IMR-90 (cell line): ENCODE measurements around the gene GRIA4. TPM values are rescaled to one million over a fixed set of nuclear protein-coding genes. Genes with fewer than 3 reads are reported as not detected.

Experiments
- ATAC-seq: fragments of 200-7000 bp; cut with Tn5 transposase; 2 replicates; pipeline ENCODE4 v1.9.1; 2020; ENCODE audit warnings: low read depth, mild to moderate bottlenecking, moderate library complexity
- BruUV-seq: library from RNA; stranded (reverse); fragments of 400-500 nt; replicated peaks from 2 replicates; lab custom pipeline; 2021; lab: Mats Ljungman, UMichigan
- CTCF ChIA-PET: fragments of 300-600 bp; formaldehyde crosslinking; extraction: SDS; loops from one replicate; lab custom pipeline; 2021; ENCODE audit warnings: antibody characterized with exemption; lab: Yijun Ruan, JAX
- POLR2A ChIA-PET: fragments of 300-600 bp; sonication (Branson Sonifier 250); formaldehyde crosslinking; loops from one replicate; lab custom pipeline; 2022; ENCODE audit warnings: antibody characterized with exemption; ENCODE audit not compliant: unreplicated experiment; lab: Charles Lee
- DNase-seq: peaks from one replicate; pipeline ENCODE4 v3.0.0; 2013
- H2AFZ ChIP-seq: replicated peaks from 2 replicates; pipeline ENCODE3; 2013; ENCODE audit warnings: low read length, mild to moderate bottlenecking; ENCODE audit not compliant: poor library complexity
- H2AK5ac ChIP-seq: 2 replicates; pipeline ENCODE4 v1.6.1; 2013; ENCODE audit warnings: low read depth, low read length, inconsistent platforms
- H2AK9ac ChIP-seq: replicated peaks from 2 replicates; pipeline ENCODE3; 2013; ENCODE audit warnings: mild to moderate bottlenecking, low read depth, low read length, moderate library complexity; ENCODE audit not compliant: poor library complexity
- H2BK120ac ChIP-seq: 2 replicates; pipeline ENCODE4 v1.6.1; 2013; ENCODE audit warnings: low read depth, low read length, inconsistent platforms
- H2BK15ac ChIP-seq: 3 replicates; pipeline ENCODE4 v1.6.1; 2013; ENCODE audit warnings: low read depth, low read length, inconsistent platforms
- H2BK20ac ChIP-seq: 2 replicates; pipeline ENCODE4 v1.6.1; 2013; ENCODE audit warnings: low read depth, mild to moderate bottlenecking, inconsistent platforms, low read length, moderate library complexity
- H2BK5ac ChIP-seq: 2 replicates; pipeline ENCODE4 v1.6.1; 2013; ENCODE audit warnings: mild to moderate bottlenecking, low read depth, low read length, inconsistent platforms; ENCODE audit not compliant: poor library complexity, severe bottlenecking
- H3K14ac ChIP-seq: replicated peaks from 2 replicates; pipeline ENCODE4 v1.6.1; 2013; ENCODE audit warnings: low read depth, low read length, inconsistent platforms
- H3K18ac ChIP-seq: 2 replicates; pipeline ENCODE4 v1.6.1; 2013; ENCODE audit warnings: low read depth, low read length, control low read depth
- H3K23ac ChIP-seq: 2 replicates; pipeline ENCODE4 v1.6.1; 2013; ENCODE audit warnings: low read depth, low read length, inconsistent platforms
- H3K27ac ChIP-seq: 2 replicates; pipeline ENCODE4 v1.5.1; 2013; ENCODE audit warnings: mild to moderate bottlenecking, control low read depth, low read length; ENCODE audit not compliant: insufficient read depth
- H3K27me3 ChIP-seq: 2 replicates; pipeline ENCODE4 v1.6.1; 2013; ENCODE audit warnings: low read length; ENCODE audit not compliant: control insufficient read depth, insufficient read depth
- H3K36me3 ChIP-seq: 2 replicates; pipeline ENCODE4 v1.6.1; 2013; ENCODE audit warnings: low read length, mixed read lengths; ENCODE audit not compliant: control insufficient read depth, insufficient read depth
- H3K4ac ChIP-seq: 2 replicates; pipeline ENCODE4 v1.6.1; 2013; ENCODE audit warnings: low read depth, low read length, inconsistent platforms
- H3K4me1 ChIP-seq: 2 replicates; pipeline ENCODE4 v1.6.1; 2013; ENCODE audit warnings: low read length, mixed read lengths; ENCODE audit not compliant: control insufficient read depth, insufficient read depth
- H3K4me2 ChIP-seq: 2 replicates; pipeline ENCODE4 v1.6.1; 2013; ENCODE audit warnings: low read depth, mild to moderate bottlenecking, control low read depth, low read length, moderate library complexity
- H3K4me3 ChIP-seq: 2 replicates; pipeline ENCODE4 v1.5.1; 2013; ENCODE audit warnings: low read depth, mild to moderate bottlenecking, control low read depth, low read length, moderate library complexity; ENCODE audit not compliant: insufficient read depth
- H3K56ac ChIP-seq: 2 replicates; pipeline ENCODE4 v1.6.1; 2013; ENCODE audit warnings: low read length, inconsistent platforms; ENCODE audit not compliant: insufficient read depth; ENCODE audit errors: extremely low read depth
- H3K79me1 ChIP-seq, 2 experiments: 2 replicates each; pipeline ENCODE4 v1.6.1; 2013; ENCODE audit warnings: low read length in 2 of 2, inconsistent platforms in 1 of 2, low read depth in 1 of 2
- H3K9ac ChIP-seq: 2 replicates; pipeline ENCODE4 v1.6.1; 2013; ENCODE audit warnings: low read depth, low read length, control low read depth
- H3K9me1 ChIP-seq: 2 replicates; pipeline ENCODE4 v1.6.1; 2013; ENCODE audit warnings: low read length, inconsistent platforms; ENCODE audit not compliant: insufficient read depth
- H3K9me3 ChIP-seq: 2 replicates; pipeline ENCODE4 v1.6.1; 2013; ENCODE audit warnings: low read length; ENCODE audit not compliant: control insufficient read depth, insufficient read depth
- H4K20me1 ChIP-seq: 2 replicates; pipeline ENCODE4 v1.6.1; 2013; ENCODE audit warnings: low read length, inconsistent platforms; ENCODE audit not compliant: insufficient read depth
- H4K5ac ChIP-seq: 2 replicates; pipeline ENCODE4 v1.6.1; 2013; ENCODE audit warnings: mild to moderate bottlenecking, low read depth, low read length, control low read depth
- H4K8ac ChIP-seq, 2 experiments: 2 replicates each; pipeline ENCODE4 v1.6.1; 2013; ENCODE audit warnings: low read depth in 2 of 2, low read length in 2 of 2, control low read depth in 1 of 2, inconsistent platforms in 1 of 2
- H4K91ac ChIP-seq: 2 replicates; pipeline ENCODE4 v1.6.1; 2013; ENCODE audit warnings: low read depth, low read length, inconsistent platforms; ENCODE audit not compliant: insufficient read depth
- BHLHE40 ChIP-seq: fragments of 150-350 bp; IDR thresholded peaks from 2 replicates; pipeline ENCODE4 v1.6.1; 2016; ENCODE audit warnings: mild to moderate bottlenecking, low read depth, low read length
- CEBPB ChIP-seq: IDR thresholded peaks from 2 replicates; pipeline ENCODE4 v1.6.1; 2012; ENCODE audit warnings: low read depth, low read length, improper control_type of control experiment
- CHD1 ChIP-seq: IDR thresholded peaks from 2 replicates; pipeline ENCODE4 v1.6.1; 2012; ENCODE audit warnings: low read depth, low read length, improper control_type of control experiment
- MAZ ChIP-seq: IDR thresholded peaks from 2 replicates; pipeline ENCODE4 v1.6.1; 2012; ENCODE audit warnings: low read depth, mild to moderate bottlenecking, low read length, improper control_type of control experiment, moderate library complexity, borderline replicate concordance
- POLR2A ChIP-seq: IDR thresholded peaks from 2 replicates; pipeline ENCODE4 v1.6.1; 2012; ENCODE audit warnings: mild to moderate bottlenecking, low read depth, low read length
- RCOR1 ChIP-seq: IDR thresholded peaks from 2 replicates; pipeline ENCODE4 v1.6.1; 2012; ENCODE audit warnings: mild to moderate bottlenecking, low read length, improper control_type of control experiment; ENCODE audit not compliant: insufficient replicate concordance
- RFX5 ChIP-seq: IDR thresholded peaks from 2 replicates; pipeline ENCODE4 v1.8.0; 2012; ENCODE audit warnings: low read depth, mild to moderate bottlenecking, low read length, moderate library complexity
- SMC3 ChIP-seq: fragments of 150-350 bp; IDR thresholded peaks from 2 replicates; pipeline ENCODE4 v1.6.1; 2016; ENCODE audit warnings: low read depth, mild to moderate bottlenecking, antibody characterized with exemption, low read length, moderate library complexity
- WGBS, 2 experiments: methylation state at CpG; one replicate each; pipeline versions ENCODE4 v1.1.5 to v1.1.7; 2013; ENCODE audit warnings: missing lambda C conversion rate in 2 of 2; ENCODE audit not compliant: insufficient read length in 1 of 2; ENCODE audit errors: extremely low coverage in 2 of 2; 5-methylcytosine and 5-hydroxymethylcytosine counted together
- dilution Hi-C: fragments of 300-500 bp; cut with HindIII; formaldehyde crosslinking; loops from one replicate; pipeline ENCODE4 v1.14.3; 2018; ENCODE audit warnings: low sequenced_read_pairs; ENCODE audit not compliant: unreplicated experiment
- in situ Hi-C: fragments of 300-500 bp; cut with MboI; formaldehyde crosslinking; loops from 3 replicates; pipeline ENCODE4 v1.14.3; 2019; ENCODE audit warnings: low sequenced_read_pairs, inconsistent platforms, mixed read lengths
- intact Hi-C: fragments of 100-400 bp; cut with micrococcal nuclease; formaldehyde crosslinking; loops from 2 replicates; pipeline ENCODE4 v1.10.0; 2022
- polyA plus RNA-seq, 3 experiments: library from polyadenylated mRNA; depleted of rRNA; stranded (reverse); fragments of >200 nt; gene quantifications; 2 replicates each; pipeline ENCODE4 v1.2.3, GENCODE V29; 2012; ENCODE audit warnings: low replicate concordance in 1 of 3
- total RNA-seq: library from RNA; depleted of rRNA; stranded (reverse); fragments of >200 nt; gene quantifications from 2 replicates; pipeline ENCODE4 v1.2.3, GENCODE V29; 2012

GRIA4 gene
- total and polyA plus RNA-seq, 2 of the 4 experiments (the other 2 are of a cell fraction) = 0.36 to 1.0 TPM

DNA sequence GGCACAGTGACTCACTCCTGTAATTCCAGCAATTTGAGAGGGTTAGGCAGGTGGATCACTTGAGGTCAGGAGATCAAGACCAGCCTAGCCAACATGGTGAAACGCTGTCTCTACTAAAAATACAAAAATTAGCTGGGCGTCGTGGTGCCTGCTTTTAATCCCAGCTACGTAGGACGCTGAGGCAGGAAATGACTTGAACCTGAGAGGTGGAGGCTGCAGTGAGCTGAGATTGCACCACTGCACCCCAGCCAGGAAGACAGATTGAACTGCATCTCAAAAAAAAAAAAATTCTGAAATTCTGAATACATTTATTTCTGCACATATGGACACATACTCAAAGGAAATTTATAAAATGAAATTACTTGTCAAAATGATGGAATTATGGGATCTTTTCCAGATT, 103.2 kb downstream of the GRIA4 start:
- ChIA-PET CTCF (no interaction called here), POLR2A (no interaction called here)
- H2BK15ac ChIP-seq = no peak overlapping the region
- no peak overlapping the region for H4K5ac ChIP-seq
- H3K9me1 ChIP-seq = no peaks in the 10 kb centered on the region
- H2BK20ac ChIP-seq = no peak overlapping the region
- no peak overlapping the region for H4K8ac ChIP-seq
- no peak overlapping the region for H2AK9ac ChIP-seq
- no peak overlapping the region for H3K4me3 ChIP-seq
- H2AFZ ChIP-seq = no peak overlapping the region
- in situ Hi-C loops = no loop called here
- H3K36me3 ChIP-seq = no peaks in the 10 kb centered on the region
- TF ChIP-seq SMC3 = no peak
- no peak for TF ChIP-seq RCOR1
- TF ChIP-seq POLR2A = no peak
- TF ChIP-seq CEBPB = no peak
- TF ChIP-seq MAZ = no peak
- TF ChIP-seq RFX5 = no peak
- no peak for TF ChIP-seq BHLHE40
- no peak for TF ChIP-seq CHD1
- H3K79me1 ChIP-seq = no peaks in the 10 kb centered on the region
- no peak overlapping the region for H3K18ac ChIP-seq
- no peaks in the 10 kb centered on the region for H3K9me3 ChIP-seq
- H4K20me1 ChIP-seq = no peaks in the 10 kb centered on the region
- no CpG with 5 or more reads among the region's 5 CpGs for WGBS, 2 experiments
- H3K27me3 ChIP-seq = no peaks in the 10 kb centered on the region
- DNase-seq (no peak), ATAC-seq (no peak)
- no peak overlapping the region for H3K14ac ChIP-seq
- no peak overlapping the region for H3K4me2 ChIP-seq
- no peak overlapping the region for H4K91ac ChIP-seq
- no peak overlapping the region for H3K4ac ChIP-seq
- no peak overlapping the region for H3K23ac ChIP-seq
- intact Hi-C loops = no loop called here
- H2AK5ac ChIP-seq = no peak overlapping the region
- BruUV-seq = no TSS peak
- no peaks in the 10 kb centered on the region for H3K4me1 ChIP-seq
- no peak overlapping the region for H2BK120ac ChIP-seq
- no peak overlapping the region for H3K9ac ChIP-seq
- H2BK5ac ChIP-seq = no peak overlapping the region
- dilution Hi-C loops = no loop called here
- no peak overlapping the region for H3K27ac ChIP-seq
- H3K56ac ChIP-seq = no peak overlapping the region
